Activated T-cell treated with anti-CD3 and anti-CD28 coated beads for 4 hours (primary cell): ENCODE data around the gene USP32.
"Not testable (repeated sequence)": the region's sequence is repeated elsewhere in the genome, so short reads cannot be mapped to it uniquely, and the experiment has no call there.

Experiments
- DNase-seq: peaks from one replicate; pipeline ENCODE4 v3.0.0-alpha.2; 2020

The USP32 gene

DNA sequence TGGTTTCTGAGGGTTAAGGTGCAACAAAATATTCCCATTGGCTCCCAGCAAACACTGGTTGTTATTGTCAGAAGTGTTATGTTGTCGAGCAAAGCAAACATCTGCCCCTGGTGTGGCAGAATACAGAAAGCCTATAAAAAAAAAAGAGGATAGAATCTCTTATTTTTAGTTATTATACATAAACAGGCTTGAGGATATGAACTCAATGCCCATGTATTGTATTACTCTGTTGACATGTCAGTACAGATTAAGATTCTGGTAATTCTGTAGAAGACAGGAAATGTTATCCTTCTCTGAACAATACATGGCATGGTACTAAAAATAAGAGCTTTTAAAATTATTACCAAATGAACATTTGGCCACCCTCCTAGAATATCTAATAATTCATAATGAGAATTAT lies 168.5 kb downstream of the USP32 start:
- DNase-seq, result no peak

DNA sequence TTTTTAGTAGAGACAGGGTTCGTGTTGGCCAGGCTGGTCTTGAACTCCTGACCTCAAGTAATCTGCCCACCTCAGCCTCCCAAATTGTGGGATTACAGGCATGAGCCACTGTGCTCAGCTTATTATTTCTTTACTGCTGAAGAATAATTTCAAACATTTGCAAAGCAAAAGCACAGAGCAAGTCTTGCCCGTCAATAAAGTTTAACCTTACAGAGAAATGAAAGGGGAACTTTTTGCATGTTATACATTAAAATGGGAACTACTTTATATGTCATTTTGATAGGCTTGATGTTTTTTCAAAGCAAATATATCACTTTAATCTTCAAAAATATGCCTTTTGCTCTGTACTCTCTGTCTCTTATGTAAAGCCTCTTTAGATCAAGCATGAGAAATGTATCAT lies 173.2 kb downstream of the USP32 start:
- DNase-seq, result not testable (repeated sequence)

DNA sequence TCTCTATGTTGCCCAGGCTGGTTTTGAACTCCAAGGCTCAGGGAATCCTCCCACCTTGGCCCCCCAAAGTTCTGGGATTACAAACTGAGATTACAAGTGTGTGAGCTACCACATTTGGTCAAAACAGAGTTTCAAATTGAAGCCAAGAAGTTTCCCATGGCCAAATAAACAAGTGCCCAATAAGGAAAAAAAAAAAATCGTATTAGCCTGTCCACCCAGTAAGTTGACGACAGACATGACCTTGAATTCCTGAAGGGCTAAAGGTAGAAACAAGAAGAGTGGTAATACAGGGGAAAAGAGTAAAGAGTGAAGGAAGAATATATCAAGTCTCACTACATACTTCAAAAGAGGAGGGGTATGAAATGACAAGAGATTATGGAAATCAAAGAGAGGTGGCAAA lies 176.0 kb downstream of the USP32 start:
- not testable (repeated sequence) for DNase-seq

DNA sequence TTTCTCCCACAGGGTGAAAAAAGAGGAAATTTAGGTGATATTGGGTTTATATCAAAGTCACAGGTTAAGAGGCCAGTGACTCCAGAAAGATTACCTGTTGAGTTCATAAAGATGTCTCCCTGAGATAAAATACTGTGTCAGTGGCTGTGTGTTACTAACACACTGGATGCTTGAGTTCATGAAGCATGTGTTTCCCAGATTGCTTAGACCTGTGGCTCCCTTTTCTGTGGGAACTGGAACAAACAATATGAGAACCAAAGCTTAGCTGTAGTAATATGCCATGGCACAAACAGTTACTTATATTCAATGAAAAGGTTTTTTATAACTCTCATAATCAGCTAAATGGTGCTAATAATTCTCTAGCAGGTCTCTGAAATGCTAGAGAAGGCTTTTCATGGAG lies 180.7 kb downstream of the USP32 start:
- not testable (repeated sequence) for DNase-seq

DNA sequence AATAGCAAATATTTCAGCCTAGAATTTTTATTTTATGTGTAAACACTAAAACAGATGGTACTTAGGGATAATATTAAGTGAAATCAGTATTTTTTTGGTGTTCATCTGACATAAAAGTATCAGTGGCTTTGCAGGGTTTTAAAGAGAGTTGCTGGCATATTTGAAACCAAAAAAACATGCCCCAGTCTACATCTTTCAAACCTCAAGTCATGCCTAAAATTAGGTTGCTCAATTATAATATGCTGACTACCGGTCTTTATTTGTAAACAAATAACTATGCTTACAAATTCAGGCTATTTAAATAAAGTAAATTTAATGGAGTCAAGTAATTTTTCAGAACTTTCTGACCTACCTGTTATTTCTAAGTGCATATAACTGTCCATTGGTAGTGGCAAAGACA lies 183.6 kb downstream of the USP32 start:
- DNase-seq, result not testable (repeated sequence)

DNA sequence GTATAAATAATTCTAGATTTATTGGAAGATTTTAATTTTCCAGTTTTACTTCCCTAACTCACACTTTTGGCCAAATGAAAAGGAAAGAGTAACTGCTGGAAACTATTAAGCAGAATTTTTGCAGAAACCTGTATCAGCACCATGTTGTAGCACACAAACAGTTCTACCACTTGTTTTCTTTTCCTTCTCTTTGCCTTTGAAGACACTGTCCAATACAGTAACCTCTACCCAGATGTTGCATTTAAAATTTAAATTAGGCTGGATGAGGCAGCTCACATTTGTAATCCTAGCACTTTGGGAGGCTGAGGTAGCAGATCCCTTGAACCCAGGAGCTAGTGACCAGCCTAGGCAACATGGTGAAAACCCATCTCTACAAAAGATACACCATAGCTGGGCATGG lies 186.2 kb downstream of the USP32 start:
- not testable (repeated sequence) for DNase-seq

DNA sequence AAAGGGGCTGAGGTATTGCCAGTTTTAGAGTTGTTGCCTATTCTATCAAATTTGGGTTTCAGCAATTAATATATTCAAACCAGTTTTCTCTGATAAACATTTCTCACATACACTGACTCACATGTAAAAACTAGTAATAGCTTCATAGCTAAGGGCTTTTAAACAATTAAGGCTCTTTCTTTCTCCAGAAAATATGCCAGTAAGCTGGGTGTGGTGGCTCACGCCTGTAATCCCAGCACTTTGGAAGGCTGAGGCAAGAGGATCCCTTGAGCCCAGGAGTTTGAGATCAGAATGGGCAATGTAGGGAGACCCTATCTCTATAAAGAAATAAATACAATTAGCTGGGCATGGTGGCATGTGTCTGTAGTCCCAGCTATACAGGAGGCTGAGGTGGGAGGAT lies 193.3 kb downstream of the USP32 start:
- not testable (repeated sequence) for DNase-seq

DNA sequence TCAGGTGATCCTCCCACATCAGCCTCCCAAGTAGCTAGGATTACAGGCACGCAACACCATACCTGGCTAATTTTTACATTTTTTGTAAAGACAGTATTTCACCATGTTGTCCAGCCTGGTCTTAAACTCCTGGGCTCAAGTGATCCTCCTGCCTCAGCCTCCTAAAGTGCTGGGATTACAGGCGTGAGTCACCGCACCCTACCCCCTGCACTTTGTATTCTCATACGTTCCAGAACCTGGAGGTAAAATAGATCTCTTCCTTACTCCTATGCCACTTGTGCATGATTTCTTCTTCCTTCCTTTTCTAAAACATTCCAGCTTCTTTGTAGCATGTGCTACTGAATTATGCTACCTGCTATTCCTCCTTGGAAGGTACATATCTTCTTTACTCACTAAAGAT lies 197.8 kb downstream of the USP32 start:
- not testable (repeated sequence) for DNase-seq

DNA sequence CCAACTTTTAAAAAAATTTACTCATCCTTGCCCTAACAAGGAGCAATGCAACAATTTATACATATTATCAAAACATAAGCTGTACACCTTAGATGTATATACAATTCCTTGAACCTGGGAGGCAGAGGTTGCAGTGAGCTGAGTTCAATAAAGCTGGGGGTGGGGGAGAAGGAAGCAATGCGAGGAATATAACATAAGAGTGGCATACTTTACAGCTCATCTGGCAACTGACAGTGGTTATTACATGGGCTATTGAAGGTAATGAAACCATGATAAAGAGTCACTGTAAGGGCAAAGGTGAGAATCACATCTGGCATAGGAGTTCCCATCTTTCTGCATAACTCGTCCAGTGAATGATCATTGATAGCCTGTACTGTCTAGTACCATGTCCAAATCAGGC lies 198.5 kb downstream of the USP32 start:
- DNase-seq, result no peak

DNA sequence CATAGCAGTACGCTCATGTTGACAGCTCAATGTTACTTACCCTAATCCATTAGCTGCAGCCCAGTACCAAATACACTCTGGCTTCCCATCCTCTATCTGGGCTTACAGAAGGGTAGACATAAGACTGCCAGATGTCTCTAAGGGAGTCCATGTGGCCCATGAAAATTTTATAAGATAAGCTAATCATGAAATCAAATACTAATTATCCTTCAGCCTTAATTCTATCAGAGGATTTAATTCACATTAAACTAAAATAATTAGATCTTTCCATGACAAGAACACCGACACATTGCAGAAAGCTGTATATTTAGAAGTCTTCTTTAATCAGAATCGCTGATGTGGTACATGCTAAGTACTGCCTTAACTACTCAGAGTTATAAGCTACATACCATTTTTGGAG lies 198.9 kb downstream of the USP32 start:
- DNase-seq, result not testable (repeated sequence)

DNA sequence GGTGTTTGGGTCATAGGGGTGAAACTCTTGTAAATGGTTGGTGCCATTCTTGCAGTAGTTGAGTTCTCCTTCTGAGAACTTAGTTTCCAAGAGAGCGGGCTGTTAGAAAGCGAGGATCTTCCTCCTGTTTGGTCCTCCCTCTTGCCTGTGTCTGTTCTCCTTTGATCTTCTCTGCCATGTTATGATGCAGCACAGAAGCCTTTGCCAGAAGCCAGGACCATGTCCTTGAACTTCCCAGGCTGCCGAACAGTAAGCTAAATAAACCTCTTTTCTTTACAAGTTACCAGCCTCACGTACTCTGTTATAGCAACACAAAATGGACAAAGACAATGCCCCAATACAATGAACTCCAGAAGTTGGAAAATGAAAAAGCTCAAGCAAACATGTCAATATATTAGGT lies 201.9 kb downstream of the USP32 start:
- DNase-seq, result not testable (repeated sequence)

DNA sequence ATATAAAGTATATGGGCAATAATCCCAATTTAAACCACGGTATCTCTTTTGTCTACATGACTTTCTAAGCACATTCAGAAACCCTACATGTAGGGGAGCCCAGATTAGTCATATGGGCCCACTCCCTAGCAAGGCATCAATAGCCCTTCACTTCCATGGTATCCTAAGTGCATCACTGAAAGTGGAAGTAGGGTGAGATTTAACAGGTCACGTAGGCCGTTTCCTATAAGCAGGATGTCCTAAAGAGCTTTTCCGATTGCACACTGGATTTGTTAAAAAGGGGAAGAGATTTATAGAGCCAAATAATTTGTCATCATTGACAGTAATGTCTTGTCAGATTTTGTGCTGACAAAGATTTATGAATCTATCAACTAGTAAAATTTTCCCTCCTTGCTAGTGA lies 203.2 kb downstream of the USP32 start:
- DNase-seq, result no peak

DNA sequence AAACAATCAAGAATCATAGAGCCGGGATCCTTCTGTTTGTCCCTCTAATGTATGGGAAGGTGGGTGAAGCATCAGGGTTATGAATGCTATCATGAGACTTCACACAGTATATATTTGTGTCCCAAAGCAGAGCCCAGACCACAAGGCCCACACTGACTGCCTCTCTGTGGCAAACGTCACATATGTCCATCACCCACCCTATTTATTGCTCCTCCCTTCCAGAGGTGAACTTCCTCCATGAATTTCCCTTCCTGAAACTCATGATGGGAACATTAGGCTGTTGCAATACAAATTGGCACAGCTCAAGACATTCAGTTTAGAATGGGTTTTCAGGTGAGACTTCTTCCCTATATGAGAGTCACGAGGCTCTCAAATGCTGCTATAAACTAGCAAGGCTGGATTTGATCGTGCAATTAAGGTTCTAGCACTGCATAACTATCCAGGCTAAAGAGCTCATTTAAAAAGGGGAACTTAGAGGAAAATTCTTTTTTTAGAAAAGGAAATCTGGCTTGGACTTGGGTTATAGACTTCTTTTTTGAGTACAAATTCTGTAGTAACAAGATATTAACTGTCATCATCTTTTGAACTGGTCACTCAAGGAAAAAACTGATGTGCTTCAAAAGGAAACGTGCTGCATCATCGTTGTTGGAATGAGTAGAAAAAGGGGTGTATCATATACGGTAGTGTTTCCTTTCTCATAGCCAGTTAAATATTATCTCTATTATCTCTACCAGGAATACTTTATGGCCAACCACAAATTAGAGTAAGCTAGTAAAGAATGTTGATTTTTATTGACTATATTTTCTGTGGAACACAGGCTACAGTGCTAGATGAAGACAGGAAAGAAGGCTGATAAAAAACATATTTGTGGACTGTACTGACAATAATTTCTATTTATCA lies 204.8 kb downstream of the USP32 start:
- DNase-seq, result not testable (repeated sequence)

DNA sequence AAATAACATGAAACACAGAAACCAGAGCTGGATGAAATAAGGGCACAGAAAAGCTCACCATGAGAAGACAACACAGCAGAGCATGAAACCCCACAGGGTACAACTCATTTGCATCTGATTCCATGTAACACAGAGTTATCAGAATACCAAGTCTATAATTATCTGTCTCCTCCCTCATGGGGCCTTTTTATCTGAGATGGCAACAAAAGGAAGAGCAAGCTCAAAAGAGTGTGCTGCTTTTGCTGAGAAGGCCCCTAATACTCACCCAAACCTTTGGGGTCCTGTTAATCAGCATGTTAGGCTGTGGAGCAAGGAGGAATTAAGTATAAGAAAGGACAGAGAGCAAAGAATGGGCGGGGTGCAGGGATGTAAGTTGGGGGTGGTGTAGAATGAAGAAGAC lies 205.6 kb downstream of the USP32 start:
- not testable (repeated sequence) for DNase-seq

DNA sequence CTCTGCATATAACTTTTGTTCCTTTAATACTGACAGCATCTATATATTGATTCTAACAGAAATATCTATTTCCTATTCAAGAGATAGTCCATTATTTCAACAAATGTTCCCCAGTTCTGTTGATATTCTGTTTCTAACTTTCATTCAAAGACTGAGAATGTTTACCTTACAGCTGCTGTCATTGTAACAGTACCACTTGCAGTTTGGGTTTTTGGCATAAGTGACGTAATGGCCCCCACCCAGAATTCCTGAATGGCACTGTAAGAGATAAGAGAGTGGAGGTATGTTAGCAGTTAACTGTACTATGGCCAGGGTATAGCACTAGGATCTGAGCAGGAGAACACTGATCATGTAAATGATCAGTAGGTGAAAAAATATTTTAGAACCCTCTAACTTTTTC lies 211.6 kb downstream of the USP32 start:
- not testable (repeated sequence) for DNase-seq

DNA sequence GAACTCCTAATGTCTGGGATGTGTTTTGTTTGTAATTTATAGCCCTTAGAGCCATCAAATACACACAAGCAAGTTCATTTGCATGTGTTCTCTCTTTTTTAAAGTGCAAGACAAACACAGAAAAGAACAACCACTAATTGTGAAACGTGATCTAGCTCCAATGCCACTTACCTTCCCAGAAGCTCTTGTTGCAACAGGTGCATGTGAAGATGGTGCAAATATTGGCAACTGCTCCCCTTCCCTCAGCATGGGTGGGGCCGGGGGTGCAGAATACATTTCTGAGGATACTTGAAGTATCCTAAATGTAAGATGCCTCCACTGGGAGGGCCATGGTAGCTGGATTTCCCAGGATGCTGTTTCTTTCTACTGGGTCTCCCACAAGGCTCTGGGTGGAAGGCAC lies 213.8 kb downstream of the USP32 start:
- DNase-seq, result not testable (repeated sequence)

DNA sequence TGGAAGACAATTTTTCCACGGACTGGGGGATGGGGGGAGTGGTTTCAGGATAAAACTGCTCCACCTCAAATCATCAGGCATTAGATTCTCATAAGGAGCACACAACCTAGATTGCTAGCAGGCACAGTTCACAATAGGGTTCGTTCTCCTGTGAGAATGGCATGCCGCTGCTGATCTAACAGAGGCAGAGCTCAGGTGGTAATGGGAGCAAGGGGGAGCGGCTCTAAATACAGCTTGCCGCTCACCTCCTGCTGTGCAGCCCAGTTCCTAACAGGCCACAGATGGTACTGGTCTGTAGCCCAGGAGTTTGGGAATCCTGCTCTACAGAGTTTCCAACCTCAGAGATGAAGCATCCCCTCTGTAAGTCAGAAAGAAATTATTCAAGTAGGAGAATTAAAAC lies 215.2 kb downstream of the USP32 start:
- DNase-seq, result not testable (repeated sequence)

DNA sequence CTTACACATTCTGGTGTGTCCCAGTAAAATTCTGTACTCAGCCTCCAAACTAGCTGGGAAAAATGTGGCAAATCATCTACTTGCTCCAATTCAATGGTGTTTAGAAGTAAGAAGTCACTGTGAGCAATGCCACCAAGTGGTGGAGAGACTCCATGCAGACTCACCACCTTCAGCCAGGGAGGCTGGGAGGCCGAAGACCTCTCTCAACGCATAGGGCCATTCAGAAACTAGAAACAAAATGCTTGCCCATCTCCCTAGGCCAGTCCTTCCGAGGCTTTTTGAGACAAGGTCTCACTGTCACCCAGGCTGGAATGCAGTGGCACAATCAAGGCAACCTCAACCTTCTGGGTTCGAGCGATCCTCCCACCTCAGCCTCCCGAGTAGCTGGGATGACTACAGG lies 217.2 kb downstream of the USP32 start:
- DNase-seq, result not testable (repeated sequence)

DNA sequence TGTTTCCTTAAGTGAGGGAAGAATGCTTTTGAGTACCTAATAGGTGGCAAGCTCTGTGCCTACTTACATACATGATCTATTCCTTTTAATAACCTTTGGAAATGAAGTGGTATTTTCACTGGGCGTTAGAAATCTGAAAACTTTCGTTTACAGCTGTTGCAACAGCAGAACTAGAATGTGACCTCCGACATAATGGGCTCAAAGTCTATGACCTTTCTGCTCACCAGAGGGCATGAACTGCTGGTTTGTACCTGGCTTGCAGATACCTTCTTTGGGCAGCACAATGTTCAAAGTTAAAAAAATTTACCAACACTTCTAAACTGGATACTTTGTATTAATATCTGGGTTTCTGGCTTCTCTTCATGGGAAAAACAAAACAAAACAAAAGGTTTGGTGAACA lies 217.9 kb downstream of the USP32 start:
- DNase-seq, result no peak

DNA sequence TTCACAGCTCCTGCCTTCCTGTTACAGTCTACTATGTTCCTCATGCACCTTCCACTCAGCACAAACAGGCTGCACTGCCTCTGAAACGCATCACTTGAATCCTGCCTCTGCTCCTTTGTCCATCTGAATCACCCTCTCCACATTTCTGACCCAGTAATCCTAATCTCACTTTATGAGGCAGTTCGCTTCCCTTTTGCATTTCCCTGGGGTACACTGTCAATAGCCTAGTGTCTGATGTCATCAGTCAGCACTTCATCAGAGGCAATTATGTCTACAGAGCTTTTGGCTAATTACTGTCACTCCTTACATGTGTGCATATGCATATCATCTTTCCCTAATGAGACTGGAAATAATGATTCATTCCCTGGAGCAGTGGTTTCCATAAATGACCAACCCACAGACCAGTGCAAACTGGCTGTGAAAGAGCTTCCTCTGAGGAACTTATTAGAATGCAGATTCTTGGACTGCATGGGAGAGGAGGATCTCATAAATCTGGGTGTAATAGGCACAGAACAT lies 218.6 kb downstream of the USP32 start:
- no peak for DNase-seq

DNA sequence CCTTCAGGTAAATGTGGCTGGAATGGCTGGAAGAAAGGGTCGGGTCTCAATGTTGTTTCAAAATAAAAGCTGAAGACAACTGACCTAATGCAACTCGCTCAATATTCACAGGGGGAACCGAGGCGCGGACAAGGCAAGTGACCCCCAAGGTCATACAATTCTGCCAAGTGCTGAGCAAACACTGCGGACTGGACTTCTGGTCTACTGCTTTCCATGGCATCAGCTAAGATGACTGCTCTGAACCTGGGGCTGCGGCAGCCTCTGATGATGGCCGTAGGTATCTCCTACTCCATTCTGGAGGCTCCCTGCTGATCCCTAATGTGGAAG lies 220.2 kb downstream of the USP32 start:
- DNase-seq, result no peak

DNA sequence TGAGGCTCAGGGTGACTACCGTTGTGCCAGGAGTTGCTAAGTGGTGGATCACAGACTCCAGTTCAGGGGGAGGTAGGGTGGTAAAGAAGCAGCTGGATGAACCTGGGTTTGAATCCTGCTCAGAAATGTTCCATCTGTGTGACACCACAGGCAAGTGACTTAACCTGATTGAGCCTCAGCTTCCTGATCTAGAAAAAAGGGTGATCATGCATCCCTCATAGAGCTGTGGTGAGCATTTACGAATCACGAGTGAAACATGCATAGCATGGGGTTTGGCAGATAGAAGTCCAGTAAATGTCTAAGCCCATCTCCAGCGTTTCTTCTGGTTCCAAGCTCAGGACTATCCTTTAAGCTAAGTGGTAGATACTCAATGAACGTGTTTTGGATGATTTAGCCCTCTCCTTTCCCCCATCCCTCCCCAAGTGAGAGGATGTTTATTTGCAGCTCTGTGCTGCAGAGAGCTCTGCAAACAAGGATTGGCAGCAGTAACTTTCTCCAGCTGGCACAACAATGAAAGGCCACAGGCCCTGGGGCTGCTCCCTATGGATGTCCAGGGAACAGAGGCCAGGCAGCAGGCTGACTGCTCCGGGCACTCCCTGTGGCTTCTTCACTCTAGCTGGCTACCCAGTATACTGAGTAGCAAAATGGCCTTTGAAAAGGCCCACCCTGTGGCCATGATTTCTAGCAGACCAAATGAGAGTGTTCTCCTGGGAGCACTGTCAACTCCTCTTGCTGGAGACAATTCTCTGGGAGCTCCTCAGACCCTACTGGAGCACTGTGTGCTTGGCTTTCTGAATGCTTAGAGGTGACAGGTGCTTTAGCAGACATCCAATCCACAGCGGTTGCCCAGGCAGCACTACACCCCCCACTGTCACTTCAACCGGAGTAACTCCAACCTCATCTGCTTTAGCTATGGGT lies 220.8 kb downstream of the USP32 start:
- DNase-seq, result no peak

DNA sequence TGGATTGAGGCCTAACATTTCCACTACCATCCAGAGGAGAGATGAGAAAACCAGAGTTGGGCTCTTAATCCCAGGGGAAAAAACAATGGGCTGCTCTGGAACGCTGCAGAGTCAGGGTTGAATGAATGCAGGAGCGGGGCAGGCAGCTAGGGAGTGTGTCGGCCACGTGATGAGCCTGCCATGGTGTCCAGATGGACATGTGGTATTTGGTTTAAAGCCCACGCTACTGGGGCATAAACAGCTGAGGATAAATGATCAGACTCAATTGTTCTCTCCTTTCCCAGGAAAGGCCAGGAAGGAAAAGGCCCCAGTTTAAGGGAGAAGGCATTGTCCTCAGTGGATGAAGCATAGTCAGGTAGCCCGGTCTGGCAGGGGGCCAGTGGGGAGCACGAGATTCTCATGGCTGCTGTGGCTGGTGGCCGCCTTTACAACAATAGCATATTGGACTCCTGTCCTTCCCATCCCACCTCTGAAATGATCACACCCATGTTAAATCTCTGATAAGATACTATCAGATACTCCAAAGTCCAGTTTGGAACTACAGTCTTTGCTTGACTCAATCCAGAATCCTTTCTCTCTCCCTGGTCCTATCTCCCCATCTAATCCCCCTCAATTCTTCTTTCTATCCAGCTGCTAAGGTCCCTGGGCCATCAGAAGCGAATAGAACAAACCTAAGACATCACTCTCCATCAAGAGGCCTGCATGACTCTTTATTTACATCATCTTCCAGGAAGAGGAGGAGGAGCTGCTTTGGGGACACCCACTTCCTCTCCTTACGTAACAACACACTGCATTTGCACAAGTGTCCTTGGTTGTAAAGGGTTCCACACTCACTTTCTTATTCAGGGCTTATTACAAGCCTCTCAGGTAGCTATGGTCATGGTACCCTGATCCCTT lies 221.8 kb downstream of the USP32 start:
- no peak for DNase-seq
